Testis (tissue), 2 donors: ENCODE measurements around the gene PEX14.

Experiments
- POLR2A ChIP-seq: fragments of 450-650 bp; IDR thresholded peaks from one replicate; pipeline ENCODE4 v1.6.1; 2017; ENCODE audit warnings: antibody characterized with exemption, mild to moderate bottlenecking, moderate library complexity
- TF ChIP-seq, protein P1 (sequence below), 3 experiments: fragments of 450-650 bp in 2 of 3; fragments of 200-600 bp in 1 of 3; sonication (generic) in 1 of 3; IDR thresholded peaks; one replicate each; pipeline ENCODE4 v1.5.1; 2016 to 2019; ENCODE audit warnings: antibody characterized with exemption in 3 of 3, mild to moderate bottlenecking in 2 of 3, moderate library complexity in 1 of 3

DNA sequence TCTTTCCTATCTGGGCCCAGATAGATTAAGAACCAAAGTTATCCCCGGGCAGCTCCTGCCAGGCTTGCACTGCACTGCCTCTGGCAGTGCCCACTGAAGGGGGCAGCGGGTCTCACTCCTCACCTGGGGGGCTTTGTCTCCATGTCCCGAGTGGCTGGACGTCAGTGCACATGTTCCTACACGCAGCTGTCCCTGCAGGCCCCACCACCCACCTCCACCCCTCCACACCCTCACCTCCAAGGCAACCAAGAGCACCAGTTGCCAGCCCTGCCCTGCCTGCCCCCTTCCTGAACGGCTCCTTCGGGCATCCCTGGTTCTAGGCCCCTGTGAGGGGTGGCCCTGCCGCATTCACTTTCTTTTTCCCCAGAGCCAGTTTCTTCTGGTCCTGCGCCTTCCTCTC is 147.2 kb downstream of the PEX14 start:
- TF ChIP-seq, protein P1, sequence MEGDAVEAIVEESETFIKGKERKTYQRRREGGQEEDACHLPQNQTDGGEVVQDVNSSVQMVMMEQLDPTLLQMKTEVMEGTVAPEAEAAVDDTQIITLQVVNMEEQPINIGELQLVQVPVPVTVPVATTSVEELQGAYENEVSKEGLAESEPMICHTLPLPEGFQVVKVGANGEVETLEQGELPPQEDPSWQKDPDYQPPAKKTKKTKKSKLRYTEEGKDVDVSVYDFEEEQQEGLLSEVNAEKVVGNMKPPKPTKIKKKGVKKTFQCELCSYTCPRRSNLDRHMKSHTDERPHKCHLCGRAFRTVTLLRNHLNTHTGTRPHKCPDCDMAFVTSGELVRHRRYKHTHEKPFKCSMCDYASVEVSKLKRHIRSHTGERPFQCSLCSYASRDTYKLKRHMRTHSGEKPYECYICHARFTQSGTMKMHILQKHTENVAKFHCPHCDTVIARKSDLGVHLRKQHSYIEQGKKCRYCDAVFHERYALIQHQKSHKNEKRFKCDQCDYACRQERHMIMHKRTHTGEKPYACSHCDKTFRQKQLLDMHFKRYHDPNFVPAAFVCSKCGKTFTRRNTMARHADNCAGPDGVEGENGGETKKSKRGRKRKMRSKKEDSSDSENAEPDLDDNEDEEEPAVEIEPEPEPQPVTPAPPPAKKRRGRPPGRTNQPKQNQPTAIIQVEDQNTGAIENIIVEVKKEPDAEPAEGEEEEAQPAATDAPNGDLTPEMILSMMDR (IDR thresholded peaks at IDR 0.05): no peak
- TF ChIP-seq POLR2A: no peak
